Osteocyte (in vitro differentiated cells): ENCODE data around the gene PTGFR. TPM values are rescaled to one million over a fixed set of nuclear protein-coding genes. Genes with fewer than 3 reads are reported as not detected.

ENCODE experiments used
- DNase-seq: peaks from one replicate; pipeline ENCODE4 v3.0.0; 2021; ENCODE audit warnings: mixed read lengths; ENCODE audit not compliant: unreplicated experiment; ENCODE audit errors: extremely low spot score
- H3K27ac Mint-ChIP-seq: one replicate; pipeline ENCODE4 v1.8.0; 2021; ENCODE audit warnings: mild to moderate bottlenecking, mixed read lengths; ENCODE audit not compliant: unreplicated experiment
- H3K27me3 Mint-ChIP-seq: one replicate; pipeline ENCODE4 v1.8.0; 2021; ENCODE audit warnings: mixed read lengths; ENCODE audit not compliant: unreplicated experiment
- H3K36me3 Mint-ChIP-seq: one replicate; pipeline ENCODE4 v1.8.0; 2021; ENCODE audit warnings: mixed read lengths; ENCODE audit not compliant: unreplicated experiment
- H3K4me1 Mint-ChIP-seq: one replicate; pipeline ENCODE4 v1.8.0; 2021; ENCODE audit warnings: mixed read lengths; ENCODE audit not compliant: unreplicated experiment
- H3K4me3 Mint-ChIP-seq: one replicate; pipeline ENCODE4 v1.8.0; 2021; ENCODE audit warnings: mild to moderate bottlenecking, moderate library complexity, mixed read lengths; ENCODE audit not compliant: unreplicated experiment
- H3K9me3 Mint-ChIP-seq: one replicate; pipeline ENCODE4 v1.8.0; 2021; ENCODE audit warnings: mixed read lengths; ENCODE audit not compliant: unreplicated experiment
- CTCF ChIP-seq: fragments of 200-600 bp; sonication (generic); IDR thresholded peaks from 2 replicates; pipeline ENCODE4 v1.5.0; 2021; ENCODE audit warnings: antibody characterized with exemption, mild to moderate bottlenecking, moderate library complexity
- total RNA-seq: library from RNA; stranded (reverse); gene quantifications from 2 replicates; pipeline ENCODE4 v1.2.1, GENCODE V29; 2021

The PTGFR gene
- total RNA-seq, 1 donor from 2014 or later = 2.5 TPM

- Mint-ChIP-seq H3K4me1 (no peaks in the 10 kb centered on the region), H3K27me3 (no peaks in the 10 kb centered on the region), H3K27ac (no peak overlapping the region), H3K4me3 (no peak overlapping the region), H3K9me3 (no peaks in the 10 kb centered on the region), H3K36me3 (no peaks in the 10 kb centered on the region)
- DNase-seq = no peak
- no peak for TF ChIP-seq CTCF
These were observed 36.9 kb downstream of the PTGFR start for GRCh38 chr1:78527706-78528105.

GRCh38 chr1:78533527-78533926 lies 42.8 kb downstream of the PTGFR start:
- no peaks in the 10 kb centered on the region for H3K4me1 Mint-ChIP-seq
- no peak overlapping the region for H3K4me3 Mint-ChIP-seq
- DNase-seq = no peak
- peaks cover 4% of the 10 kb centered on the region for H3K27me3 Mint-ChIP-seq
- no peak overlapping the region for H3K27ac Mint-ChIP-seq
- TF ChIP-seq CTCF = no peak
- H3K36me3 Mint-ChIP-seq = no peaks in the 10 kb centered on the region
- no peaks in the 10 kb centered on the region for H3K9me3 Mint-ChIP-seq

GRCh38 chr1:78535286-78535685 lies 44.5 kb downstream of the PTGFR start:
- Mint-ChIP-seq H3K4me1 (peaks cover 8% of the 10 kb centered on the region), H3K27me3 (peaks cover 4% of the 10 kb centered on the region), H3K9me3 (no peaks in the 10 kb centered on the region), H3K36me3 (no peaks in the 10 kb centered on the region), H3K4me3 (no peak overlapping the region), H3K27ac (no peak overlapping the region)
- DNase-seq = no peak
- TF ChIP-seq CTCF = no peak

- Mint-ChIP-seq H3K36me3 (peaks cover 2% of the 10 kb centered on the region), H3K27me3 (peaks cover 4% of the 10 kb centered on the region), H3K4me3 (no peak overlapping the region), H3K9me3 (peaks cover 3% of the 10 kb centered on the region), H3K27ac (no peak overlapping the region), H3K4me1 (peaks cover 10% of the 10 kb centered on the region)
- no peak for DNase-seq
- no peak for TF ChIP-seq CTCF
These were observed 45.7 kb downstream of the PTGFR start for GRCh38 chr1:78536427-78536826.

- no peak for TF ChIP-seq CTCF
- no peak for DNase-seq
- H3K36me3 Mint-ChIP-seq = peaks cover 3% of the 10 kb centered on the region
- peaks cover 4% of the 10 kb centered on the region for H3K9me3 Mint-ChIP-seq
- peaks cover 10% of the 10 kb centered on the region for H3K4me1 Mint-ChIP-seq
- H3K4me3 Mint-ChIP-seq = no peak overlapping the region
- peaks cover 4% of the 10 kb centered on the region for H3K27me3 Mint-ChIP-seq
- no peak overlapping the region for H3K27ac Mint-ChIP-seq
These were observed 49.3 kb downstream of the PTGFR start for GRCh38 chr1:78540048-78540447.
